LNCAP (cell line): Measurements from ENCODE around the gene AGR3.

Experiments
- TF ChIP-seq, protein P1 (sequence below): fragments of 450-650 bp; IDR thresholded peaks from 2 replicates; pipeline ENCODE4 v1.5.1; 2017; ENCODE audit warnings: mild to moderate bottlenecking

AGR3 gene

GRCh38 chr7:16881844-16882243 is at the start of gene AGR3:
TSS of gene AGR3 (minus strand) at chr7:16881983. CDS start at chr7:16878618, 3,365 bp downstream.
- TF ChIP-seq, protein P1, sequence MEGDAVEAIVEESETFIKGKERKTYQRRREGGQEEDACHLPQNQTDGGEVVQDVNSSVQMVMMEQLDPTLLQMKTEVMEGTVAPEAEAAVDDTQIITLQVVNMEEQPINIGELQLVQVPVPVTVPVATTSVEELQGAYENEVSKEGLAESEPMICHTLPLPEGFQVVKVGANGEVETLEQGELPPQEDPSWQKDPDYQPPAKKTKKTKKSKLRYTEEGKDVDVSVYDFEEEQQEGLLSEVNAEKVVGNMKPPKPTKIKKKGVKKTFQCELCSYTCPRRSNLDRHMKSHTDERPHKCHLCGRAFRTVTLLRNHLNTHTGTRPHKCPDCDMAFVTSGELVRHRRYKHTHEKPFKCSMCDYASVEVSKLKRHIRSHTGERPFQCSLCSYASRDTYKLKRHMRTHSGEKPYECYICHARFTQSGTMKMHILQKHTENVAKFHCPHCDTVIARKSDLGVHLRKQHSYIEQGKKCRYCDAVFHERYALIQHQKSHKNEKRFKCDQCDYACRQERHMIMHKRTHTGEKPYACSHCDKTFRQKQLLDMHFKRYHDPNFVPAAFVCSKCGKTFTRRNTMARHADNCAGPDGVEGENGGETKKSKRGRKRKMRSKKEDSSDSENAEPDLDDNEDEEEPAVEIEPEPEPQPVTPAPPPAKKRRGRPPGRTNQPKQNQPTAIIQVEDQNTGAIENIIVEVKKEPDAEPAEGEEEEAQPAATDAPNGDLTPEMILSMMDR: no peak

GRCh38 chr7:16930946-16931345 is 49.2 kb upstream of the AGR3 start:
- TF ChIP-seq, protein P1: no peak

DNA sequence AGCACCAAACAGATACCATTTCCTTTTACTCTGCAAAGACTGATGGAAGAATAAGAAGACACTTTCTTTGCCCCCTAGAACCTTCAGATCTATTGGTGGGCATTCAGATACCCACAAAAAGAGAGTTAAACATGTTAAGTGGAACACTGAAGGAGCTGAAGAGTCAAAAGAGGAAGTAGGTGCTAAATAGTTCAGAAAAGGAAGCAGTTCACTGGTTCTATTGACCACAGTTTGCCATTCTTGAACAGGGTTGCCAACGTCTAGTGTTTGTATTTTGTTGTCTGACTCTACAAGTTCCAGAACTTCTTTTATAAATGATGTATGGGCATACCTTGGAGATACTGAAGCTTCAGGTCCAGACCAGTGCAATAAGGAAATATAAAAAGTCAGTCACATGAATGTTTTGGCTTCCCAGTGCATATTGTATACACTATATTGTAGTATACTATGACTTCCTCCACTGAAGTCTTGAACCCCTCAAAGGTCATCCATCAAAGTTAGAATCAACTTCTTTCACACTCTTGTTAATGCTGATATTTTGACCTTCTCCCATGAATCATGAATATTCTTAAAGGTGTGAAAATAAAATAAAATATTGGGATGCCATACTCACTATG is 47.5 kb upstream of the AGR3 start:
- TF ChIP-seq, protein P1: no peak

DNA sequence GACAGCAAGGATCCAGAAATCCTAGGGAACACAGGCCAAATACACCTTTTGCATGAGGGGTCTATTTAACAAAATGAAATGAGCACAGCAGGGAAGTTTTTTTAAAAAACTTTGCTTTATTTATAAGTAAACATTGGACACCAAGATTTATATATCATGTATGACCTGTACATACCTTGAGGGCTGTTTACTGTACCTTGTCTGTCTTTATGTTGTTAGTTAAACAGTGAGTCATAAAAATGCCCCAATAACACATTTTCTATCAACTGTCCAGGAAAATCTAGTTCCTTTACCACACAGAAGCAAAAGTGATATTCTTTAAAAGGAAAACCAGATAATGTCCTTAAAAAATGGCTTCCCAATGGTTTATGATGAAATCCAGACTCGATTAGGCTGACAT is 45.1 kb upstream of the AGR3 start:
- TF ChIP-seq, protein P1: no peak

DNA sequence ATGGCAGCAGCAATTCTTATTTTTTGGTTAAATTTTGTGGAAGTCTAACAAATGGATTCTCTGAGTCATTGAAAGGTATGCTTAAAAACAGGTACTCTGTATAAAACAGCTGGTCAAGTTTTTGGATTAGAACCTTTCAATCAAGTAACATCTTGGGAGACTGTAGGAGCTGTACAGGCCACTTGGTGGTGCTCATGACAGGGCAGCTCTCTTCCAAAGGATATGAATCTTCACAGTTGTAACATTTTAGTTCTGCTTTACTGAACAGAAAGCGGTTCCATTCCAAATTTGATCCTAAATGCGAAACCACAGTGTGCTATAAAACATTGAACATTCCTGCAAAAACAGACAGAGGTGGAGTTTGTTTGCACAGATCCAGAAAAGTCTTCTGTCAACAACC is 44.5 kb upstream of the AGR3 start:
- TF ChIP-seq, protein P1: peak; percentile 52

DNA sequence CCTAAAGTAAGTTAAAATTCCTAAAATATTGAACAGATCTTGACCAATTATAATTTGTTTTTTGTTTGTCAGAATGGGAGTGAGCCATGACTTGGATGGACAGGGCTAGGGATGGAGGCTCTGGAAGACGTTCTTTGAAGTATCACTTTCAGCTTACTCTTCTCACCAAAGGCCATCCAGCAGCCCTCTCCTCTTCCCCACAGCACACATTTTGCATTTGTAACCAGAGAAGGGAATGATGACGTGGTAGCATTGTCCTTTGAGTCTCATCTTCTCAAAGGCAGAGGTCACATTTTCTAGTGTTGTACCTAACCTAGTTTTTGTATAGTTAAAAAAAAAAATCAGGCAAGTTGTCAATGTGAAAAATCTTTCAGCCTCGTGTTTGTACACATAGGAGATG is 43.8 kb upstream of the AGR3 start:
- TF ChIP-seq, protein P1: no peak

- TF ChIP-seq, protein P1: no peak
Measured at GRCh38 chr7:16923019-16923418, 41.2 kb upstream of the AGR3 start.
